SU-DHL-6 (cell line): ENCODE measurements around the gene TRIM42.

Source experiments
- H2AFZ ChIP-seq: fragments of 200-600 bp; sonication (generic); 2 replicates; pipeline ENCODE4 v1.6.1; 2014; ENCODE audit warnings: low read depth, mild to moderate bottlenecking, moderate library complexity, mixed read lengths, antibody characterized with exemption, low read length; ENCODE audit not compliant: severe bottlenecking
- H3F3A ChIP-seq: fragments of 200-600 bp; shearing (Covaris generic); 2 replicates; pipeline ENCODE4 v1.6.0; 2016; ENCODE audit warnings: antibody characterized with exemption, mild to moderate bottlenecking; ENCODE audit not compliant: insufficient read depth
- H3K27ac ChIP-seq: fragments of 200-600 bp; sonication (generic); 2 replicates; pipeline ENCODE4 v1.5.1; 2016; ENCODE audit warnings: low read depth, mild to moderate bottlenecking, low read length, moderate library complexity, mixed read lengths
- H3K27me3 ChIP-seq: fragments of 200-600 bp; sonication (generic), shearing (Covaris generic); 2 replicates; pipeline ENCODE4 v1.6.0; 2014; ENCODE audit warnings: mild to moderate bottlenecking, low read length
- H3K36me3 ChIP-seq: fragments of 200-600 bp; sonication (generic); 2 replicates; pipeline ENCODE4 v1.6.1; 2014; ENCODE audit warnings: mild to moderate bottlenecking, low read length, mixed read lengths
- H3K4me2 ChIP-seq: fragments of 300-600, 200-600 bp; shearing (Covaris generic), sonication (generic); 2 replicates; pipeline ENCODE4 v1.6.0; 2014; ENCODE audit warnings: low read length, low read depth, mild to moderate bottlenecking; ENCODE audit not compliant: poor library complexity, severe bottlenecking
- H3K4me3 ChIP-seq: fragments of 200-600 bp; sonication (generic); 2 replicates; pipeline ENCODE4 v1.5.1; 2014; ENCODE audit warnings: antibody characterized with exemption, low read length, mild to moderate bottlenecking, mixed read lengths; ENCODE audit not compliant: insufficient read depth, poor library complexity, severe bottlenecking
- H3K79me2 ChIP-seq: fragments of 200-600 bp; sonication (generic); 2 replicates; pipeline ENCODE4 v1.6.1; 2014; ENCODE audit warnings: mild to moderate bottlenecking, low read length, moderate library complexity; ENCODE audit not compliant: insufficient read depth
- H3K9ac ChIP-seq: fragments of 200-600 bp; sonication (generic); 2 replicates; pipeline ENCODE4 v1.7.0; 2014; ENCODE audit warnings: mild to moderate bottlenecking, low read length
- H3K9me2 ChIP-seq: fragments of 200-600 bp; sonication (generic); replicated peaks from 2 replicates; pipeline ENCODE4 v1.6.1; 2014; ENCODE audit warnings: low read length; ENCODE audit not compliant: insufficient read depth
- H3K9me3 ChIP-seq: fragments of 200-600 bp; sonication (generic); 2 replicates; pipeline ENCODE4 v1.6.1; 2014; ENCODE audit warnings: low read length, mixed read lengths; ENCODE audit not compliant: insufficient read depth
- H4K20me1 ChIP-seq: fragments of 200-600 bp; sonication (generic); 2 replicates; pipeline ENCODE4 v1.6.1; 2014; ENCODE audit warnings: low read depth, mild to moderate bottlenecking, antibody characterized with exemption, low read length, moderate library complexity, mixed read lengths
- EZH2phosphoT487 ChIP-seq: fragments of 200-600 bp; sonication (generic), shearing (Covaris generic); conservative IDR thresholded peaks from 2 replicates; pipeline ENCODE4 v1.6.1; 2018; ENCODE audit warnings: mild to moderate bottlenecking, antibody characterized with exemption, low read length, moderate library complexity, mixed read lengths
- TF ChIP-seq, protein P1 (sequence below): fragments of 200-600 bp; sonication (generic); IDR thresholded peaks from one replicate; pipeline ENCODE4 v1.5.1; 2017; ENCODE audit warnings: antibody characterized with exemption, mild to moderate bottlenecking, low read length, moderate library complexity; ENCODE audit not compliant: insufficient read depth, poor library complexity, severe bottlenecking

The TRIM42 gene

DNA sequence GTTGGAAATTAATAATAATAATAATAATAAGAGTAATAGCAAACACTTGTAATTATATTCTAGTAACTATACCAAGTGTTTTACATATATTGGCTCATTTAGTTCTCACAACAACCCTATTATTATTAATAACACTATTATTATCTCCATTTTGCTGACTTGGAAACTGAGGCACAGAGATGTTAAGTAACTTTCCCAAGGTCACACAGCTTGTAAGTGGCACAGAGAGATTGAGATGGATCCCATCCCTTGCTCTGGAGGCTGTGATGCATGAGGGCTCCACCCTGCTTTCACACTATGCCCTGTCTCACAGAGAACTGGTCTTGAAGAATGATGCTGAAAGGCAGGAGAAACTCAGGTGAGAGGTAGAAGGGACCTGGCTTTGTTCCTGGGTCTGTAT lies 31.9 kb downstream of the TRIM42 start:
- Histone ChIP-seq H3K9me2 (no peaks in the 10 kb centered on the region), H3K79me2 (no peaks in the 10 kb centered on the region), H3K27me3 (no peaks in the 10 kb centered on the region), H3K4me3 (no peak overlapping the region), H3K9me3 (no peaks in the 10 kb centered on the region), H2AFZ (no peak overlapping the region), H3K36me3 (no peaks in the 10 kb centered on the region), H3K4me2 (no peak overlapping the region), H3K9ac (no peak overlapping the region), H4K20me1 (no peaks in the 10 kb centered on the region), H3F3A (no peaks in the 10 kb centered on the region), H3K27ac (no peak overlapping the region)
- TF ChIP-seq, protein P1, sequence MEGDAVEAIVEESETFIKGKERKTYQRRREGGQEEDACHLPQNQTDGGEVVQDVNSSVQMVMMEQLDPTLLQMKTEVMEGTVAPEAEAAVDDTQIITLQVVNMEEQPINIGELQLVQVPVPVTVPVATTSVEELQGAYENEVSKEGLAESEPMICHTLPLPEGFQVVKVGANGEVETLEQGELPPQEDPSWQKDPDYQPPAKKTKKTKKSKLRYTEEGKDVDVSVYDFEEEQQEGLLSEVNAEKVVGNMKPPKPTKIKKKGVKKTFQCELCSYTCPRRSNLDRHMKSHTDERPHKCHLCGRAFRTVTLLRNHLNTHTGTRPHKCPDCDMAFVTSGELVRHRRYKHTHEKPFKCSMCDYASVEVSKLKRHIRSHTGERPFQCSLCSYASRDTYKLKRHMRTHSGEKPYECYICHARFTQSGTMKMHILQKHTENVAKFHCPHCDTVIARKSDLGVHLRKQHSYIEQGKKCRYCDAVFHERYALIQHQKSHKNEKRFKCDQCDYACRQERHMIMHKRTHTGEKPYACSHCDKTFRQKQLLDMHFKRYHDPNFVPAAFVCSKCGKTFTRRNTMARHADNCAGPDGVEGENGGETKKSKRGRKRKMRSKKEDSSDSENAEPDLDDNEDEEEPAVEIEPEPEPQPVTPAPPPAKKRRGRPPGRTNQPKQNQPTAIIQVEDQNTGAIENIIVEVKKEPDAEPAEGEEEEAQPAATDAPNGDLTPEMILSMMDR = no peak
- no peak for TF ChIP-seq EZH2phosphoT487

DNA sequence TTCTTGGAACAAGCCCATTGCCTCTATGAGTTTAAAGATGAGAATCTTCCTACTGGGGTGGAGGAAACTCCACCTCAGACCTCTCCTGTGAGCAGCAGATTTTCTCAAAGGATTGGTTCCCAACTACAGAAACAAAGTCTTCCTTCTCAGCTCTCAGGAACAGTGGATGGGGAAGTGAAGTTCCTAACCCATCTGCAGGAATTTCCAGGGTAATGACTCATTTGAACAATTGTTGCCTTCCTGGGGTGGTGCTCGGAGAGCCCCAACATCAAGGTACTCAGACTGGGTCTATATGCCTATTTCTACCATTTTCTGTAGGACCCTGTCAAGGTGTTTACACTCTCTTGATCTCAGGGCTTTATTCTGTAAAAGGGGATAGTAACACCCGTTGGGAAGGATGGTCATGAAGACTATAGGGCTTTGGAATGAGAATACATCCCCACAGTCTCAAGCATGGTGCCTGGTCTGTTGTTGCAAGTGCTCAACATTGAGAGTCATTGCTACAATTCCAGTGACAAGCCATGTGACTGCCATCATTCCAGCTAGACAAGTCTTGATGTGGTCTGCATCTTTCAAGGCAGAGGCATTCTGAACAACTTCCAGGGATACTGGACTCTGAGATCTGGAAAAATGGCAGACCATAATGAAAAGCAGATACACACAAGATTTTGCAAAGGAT lies 33.0 kb downstream of the TRIM42 start:
- no peak overlapping the region for H3K27ac ChIP-seq
- no peaks in the 10 kb centered on the region for H3K9me3 ChIP-seq
- no peaks in the 10 kb centered on the region for H3K9me2 ChIP-seq
- H3K4me2 ChIP-seq = no peak overlapping the region
- no peaks in the 10 kb centered on the region for H3K36me3 ChIP-seq
- no peaks in the 10 kb centered on the region for H3K27me3 ChIP-seq
- TF ChIP-seq, protein P1 = no peak
- TF ChIP-seq EZH2phosphoT487 = no peak
- no peaks in the 10 kb centered on the region for H3F3A ChIP-seq
- H2AFZ ChIP-seq = no peak overlapping the region
- H3K4me3 ChIP-seq = no peak overlapping the region
- no peak overlapping the region for H3K9ac ChIP-seq
- no peaks in the 10 kb centered on the region for H4K20me1 ChIP-seq
- no peaks in the 10 kb centered on the region for H3K79me2 ChIP-seq

DNA sequence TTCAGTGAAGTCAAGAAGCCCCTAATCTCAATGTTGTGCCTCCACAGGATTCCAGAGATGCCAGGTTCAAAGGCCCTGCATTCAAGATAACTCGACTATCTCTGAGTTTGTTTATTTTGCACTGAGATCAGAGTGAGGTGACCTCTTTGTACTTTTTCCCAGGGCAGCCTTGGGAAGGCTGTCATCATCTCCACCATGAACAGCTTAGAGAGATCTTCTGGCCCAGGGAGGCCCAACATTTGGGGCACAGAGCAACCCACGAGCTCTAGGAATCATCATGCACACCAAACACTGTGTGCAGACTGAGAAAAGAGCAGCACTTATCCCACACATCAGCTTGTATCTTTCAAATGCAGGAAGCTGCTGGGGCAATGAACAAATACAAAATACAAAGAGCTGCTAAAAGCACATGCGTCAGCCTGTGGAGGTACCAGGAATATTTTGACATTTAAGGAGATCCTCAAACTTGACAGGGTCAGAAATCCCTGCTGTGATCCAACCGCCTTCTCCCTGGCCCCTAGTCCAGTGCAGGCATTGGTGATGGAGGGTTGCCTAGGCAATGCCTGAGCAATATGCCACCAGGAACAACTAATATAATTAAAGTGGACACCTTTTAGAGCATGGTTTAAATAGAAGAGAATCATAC lies 33.6 kb downstream of the TRIM42 start:
- H3K9me2 ChIP-seq = no peaks in the 10 kb centered on the region
- H3F3A ChIP-seq = no peaks in the 10 kb centered on the region
- no peak overlapping the region for H3K4me3 ChIP-seq
- no peaks in the 10 kb centered on the region for H3K36me3 ChIP-seq
- no peaks in the 10 kb centered on the region for H3K79me2 ChIP-seq
- H2AFZ ChIP-seq = no peak overlapping the region
- H4K20me1 ChIP-seq = no peaks in the 10 kb centered on the region
- no peaks in the 10 kb centered on the region for H3K9me3 ChIP-seq
- H3K27me3 ChIP-seq = no peaks in the 10 kb centered on the region
- no peak overlapping the region for H3K27ac ChIP-seq
- H3K4me2 ChIP-seq = no peak overlapping the region
- H3K9ac ChIP-seq = no peak overlapping the region
- no peak for TF ChIP-seq EZH2phosphoT487

DNA sequence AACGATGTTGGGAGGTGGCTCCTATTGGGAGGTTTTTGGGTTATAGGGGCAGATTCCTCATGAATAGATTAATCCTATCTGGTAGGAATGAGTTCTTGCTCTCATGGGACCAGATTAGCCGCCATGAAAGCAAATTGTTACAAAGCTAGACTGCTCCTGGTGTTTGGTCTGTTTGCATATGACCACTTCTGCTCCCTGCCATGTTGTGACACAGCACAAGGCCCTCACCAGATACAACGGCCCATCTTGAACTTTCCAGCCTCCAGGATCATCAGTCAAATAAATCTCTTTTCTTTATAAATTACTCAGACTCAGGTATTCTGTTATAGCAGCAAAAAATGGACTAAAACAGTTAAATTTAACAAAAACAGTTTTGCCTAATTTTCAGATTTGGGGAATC lies 34.4 kb downstream of the TRIM42 start:
- Histone ChIP-seq H3K9ac (no peak overlapping the region), H3K36me3 (no peaks in the 10 kb centered on the region), H3F3A (no peaks in the 10 kb centered on the region), H4K20me1 (no peaks in the 10 kb centered on the region), H3K27ac (no peak overlapping the region), H3K4me2 (no peak overlapping the region), H3K4me3 (no peak overlapping the region), H3K27me3 (no peaks in the 10 kb centered on the region), H3K79me2 (no peaks in the 10 kb centered on the region), H3K9me2 (no peaks in the 10 kb centered on the region), H3K9me3 (no peaks in the 10 kb centered on the region), H2AFZ (no peak overlapping the region)
- TF ChIP-seq, protein P1 = no peak
- TF ChIP-seq EZH2phosphoT487 = no peak
